Testis (tissue), 3 donors: Measurements from ENCODE around the gene PRKG1. TPM values are rescaled to one million over a fixed set of nuclear protein-coding genes. Genes with fewer than 3 reads are reported as not detected.

Experiments
- DNase-seq: peaks from one replicate; pipeline ENCODE4 v3.0.0-alpha.2; 2019
- H3K27ac ChIP-seq, 2 donors: fragments of 200-600 bp; sonication (generic); one replicate each; pipeline ENCODE4 v1.5.1; 2019
- H3K27me3 ChIP-seq: fragments of 200-600 bp; sonication (generic); one replicate; pipeline ENCODE4 v1.5.1; 2019
- H3K36me3 ChIP-seq: fragments of 200-600 bp; sonication (generic); one replicate; pipeline ENCODE4 v1.5.1; 2017; ENCODE audit warnings: low read depth; ENCODE audit errors: missing control alignments
- H3K4me1 ChIP-seq: fragments of 200-600 bp; sonication (generic); one replicate; pipeline ENCODE4 v1.5.1; 2019
- H3K4me3 ChIP-seq, 2 donors: fragments of 200-600 bp; sonication (generic); one replicate each; pipeline ENCODE4 v1.5.1; 2017 to 2019
- H3K9me3 ChIP-seq: fragments of 200-600 bp; sonication (generic); one replicate; pipeline ENCODE4 v1.5.1; 2017
- POLR2A ChIP-seq: fragments of 450-650 bp; IDR thresholded peaks from one replicate; pipeline ENCODE4 v1.6.1; 2017; ENCODE audit warnings: antibody characterized with exemption, mild to moderate bottlenecking, moderate library complexity
- WGBS, 2 donors: methylation state at CpG; one replicate each; pipeline ENCODE4 v1.1.5; 2018; 5-methylcytosine and 5-hydroxymethylcytosine counted together
- intact Hi-C: fragments of 100-400 bp; cut with DNase I; formaldehyde crosslinking; loops from one replicate; pipeline ENCODE4 v1.15.1; 2023; ENCODE audit warnings: low total_unique reads
- polyA plus RNA-seq: library from polyadenylated mRNA; stranded (reverse); fragments of 350-450 nt; fragmentation: Illumina TruSeq; extraction: RNeasy Lipid Tissue Mini Kit (QIAGEN cat#74804); gene quantifications from one replicate; pipeline ENCODE4 v1.2.3, GENCODE V29; 2014; ENCODE audit warnings: low read depth, low replicate concordance; ENCODE audit not compliant: insufficient read depth
- total RNA-seq, 2 donors: library from RNA; depleted of rRNA; stranded (reverse); fragments of >200 nt; gene quantifications; one replicate each; pipeline ENCODE4 v1.2.3, GENCODE V29; 2016
- TF ChIP-seq, protein P1 (sequence below), 3 experiments: fragments of 450-650 bp in 2 of 3; fragments of 200-600 bp in 1 of 3; sonication (generic) in 1 of 3; IDR thresholded peaks; one replicate each; pipeline ENCODE4 v1.5.1; 2016 to 2019; ENCODE audit warnings: antibody characterized with exemption in 3 of 3, mild to moderate bottlenecking in 2 of 3, moderate library complexity in 1 of 3

The PRKG1 gene
- total and polyA plus RNA-seq, 3 donors from 2014 or later: 6.3 to 15.3 (median 12.5) TPM

DNA sequence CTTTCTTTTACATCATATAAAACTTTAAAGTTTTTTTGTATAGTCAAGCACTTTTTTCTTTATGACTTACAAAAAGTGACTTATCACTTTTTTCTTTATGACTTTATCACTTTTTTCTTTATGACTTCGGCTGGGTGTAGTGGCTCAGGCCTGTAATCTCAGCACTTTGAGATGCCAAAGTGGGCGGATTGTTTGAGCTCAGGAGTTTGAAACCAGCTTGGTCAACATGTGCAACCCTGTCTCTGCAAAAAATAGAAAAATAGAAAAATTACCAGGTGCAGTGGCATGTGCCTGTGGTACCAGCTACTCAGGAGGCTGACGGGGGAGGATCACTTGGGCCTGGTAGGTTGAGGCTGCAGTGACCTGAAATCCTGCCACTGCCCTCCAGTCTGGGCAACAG lies 733.9 kb downstream of the PRKG1 start:
- no peak overlapping the region for H3K4me3 ChIP-seq
- intact Hi-C loops: no loop called here
- no peaks in the 10 kb centered on the region for H3K9me3 ChIP-seq
- H3K4me1 ChIP-seq: no peaks in the 10 kb centered on the region
- no peaks in the 10 kb centered on the region for H3K36me3 ChIP-seq
- DNase-seq: no peak
- no peak overlapping the region for H3K27ac ChIP-seq
- no peaks in the 10 kb centered on the region for H3K27me3 ChIP-seq
- TF ChIP-seq POLR2A: no peak
- TF ChIP-seq, protein P1, sequence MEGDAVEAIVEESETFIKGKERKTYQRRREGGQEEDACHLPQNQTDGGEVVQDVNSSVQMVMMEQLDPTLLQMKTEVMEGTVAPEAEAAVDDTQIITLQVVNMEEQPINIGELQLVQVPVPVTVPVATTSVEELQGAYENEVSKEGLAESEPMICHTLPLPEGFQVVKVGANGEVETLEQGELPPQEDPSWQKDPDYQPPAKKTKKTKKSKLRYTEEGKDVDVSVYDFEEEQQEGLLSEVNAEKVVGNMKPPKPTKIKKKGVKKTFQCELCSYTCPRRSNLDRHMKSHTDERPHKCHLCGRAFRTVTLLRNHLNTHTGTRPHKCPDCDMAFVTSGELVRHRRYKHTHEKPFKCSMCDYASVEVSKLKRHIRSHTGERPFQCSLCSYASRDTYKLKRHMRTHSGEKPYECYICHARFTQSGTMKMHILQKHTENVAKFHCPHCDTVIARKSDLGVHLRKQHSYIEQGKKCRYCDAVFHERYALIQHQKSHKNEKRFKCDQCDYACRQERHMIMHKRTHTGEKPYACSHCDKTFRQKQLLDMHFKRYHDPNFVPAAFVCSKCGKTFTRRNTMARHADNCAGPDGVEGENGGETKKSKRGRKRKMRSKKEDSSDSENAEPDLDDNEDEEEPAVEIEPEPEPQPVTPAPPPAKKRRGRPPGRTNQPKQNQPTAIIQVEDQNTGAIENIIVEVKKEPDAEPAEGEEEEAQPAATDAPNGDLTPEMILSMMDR (IDR thresholded peaks at IDR 0.05): no peak
- WGBS, 2 donors: 86 to 95% methylated on average over 3 of the region's 3 CpGs

DNA sequence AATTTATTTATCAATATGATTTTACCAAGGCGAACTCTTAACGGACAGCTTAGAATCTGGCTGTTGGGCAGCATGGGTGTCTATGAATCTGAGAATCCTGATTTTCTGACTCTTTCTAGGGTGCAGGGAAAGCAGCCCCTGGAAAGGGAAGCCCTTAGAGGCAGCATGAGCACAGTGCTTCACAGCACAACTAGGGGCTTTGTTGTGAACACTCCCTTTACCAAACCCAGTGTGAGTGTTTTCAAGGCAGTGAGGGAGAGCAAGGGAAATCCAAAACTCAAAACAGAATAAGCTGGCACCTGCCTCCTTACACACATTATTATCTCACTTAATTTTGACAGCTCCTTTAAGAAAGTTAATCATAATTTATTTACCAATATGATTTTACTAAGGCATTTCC lies 741.4 kb downstream of the PRKG1 start:
- TF ChIP-seq, protein P1 (IDR thresholded peaks at IDR 0.05): no peak
- no peak for TF ChIP-seq POLR2A
- DNase-seq: no peak
- Histone ChIP-seq H3K4me1 (no peaks in the 10 kb centered on the region), H3K4me3 (no peak overlapping the region), H3K9me3 (no peaks in the 10 kb centered on the region), H3K27me3 (no peaks in the 10 kb centered on the region), H3K36me3 (no peaks in the 10 kb centered on the region), H3K27ac (no peak overlapping the region)
- intact Hi-C loops: no loop called here
- WGBS, 2 donors: 59 to 65% methylated on average over 2 of the region's 2 CpGs

DNA sequence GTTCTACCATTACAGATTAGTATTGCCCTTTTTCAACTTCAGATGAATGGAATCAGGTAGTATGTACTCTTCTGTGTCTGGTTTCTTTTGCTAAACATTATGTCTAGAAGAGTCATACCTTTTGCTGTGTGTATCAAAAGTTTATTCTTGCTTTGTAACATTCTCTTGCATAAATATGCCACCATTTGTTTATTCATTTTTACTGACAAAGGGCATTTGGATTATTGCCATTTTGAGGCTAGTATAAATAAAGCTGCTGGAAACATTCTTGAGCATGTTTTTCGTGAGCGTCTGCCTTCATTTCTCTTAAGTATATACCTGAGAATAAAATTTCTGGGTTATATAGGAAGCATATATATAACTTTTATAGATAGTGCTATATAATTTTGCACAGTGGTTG lies 746.8 kb downstream of the PRKG1 start:
- H3K27ac ChIP-seq: no peak overlapping the region
- H3K27me3 ChIP-seq: no peaks in the 10 kb centered on the region
- no peak for DNase-seq
- no peaks in the 10 kb centered on the region for H3K4me1 ChIP-seq
- 69 to 70% methylated on average over 2 of the region's 2 CpGs for WGBS, 2 donors
- TF ChIP-seq, protein P1 (IDR thresholded peaks at IDR 0.05): no peak
- no peak for TF ChIP-seq POLR2A
- no peaks in the 10 kb centered on the region for H3K36me3 ChIP-seq
- no peaks in the 10 kb centered on the region for H3K9me3 ChIP-seq
- intact Hi-C loops: no loop called here
- H3K4me3 ChIP-seq: no peak overlapping the region

DNA sequence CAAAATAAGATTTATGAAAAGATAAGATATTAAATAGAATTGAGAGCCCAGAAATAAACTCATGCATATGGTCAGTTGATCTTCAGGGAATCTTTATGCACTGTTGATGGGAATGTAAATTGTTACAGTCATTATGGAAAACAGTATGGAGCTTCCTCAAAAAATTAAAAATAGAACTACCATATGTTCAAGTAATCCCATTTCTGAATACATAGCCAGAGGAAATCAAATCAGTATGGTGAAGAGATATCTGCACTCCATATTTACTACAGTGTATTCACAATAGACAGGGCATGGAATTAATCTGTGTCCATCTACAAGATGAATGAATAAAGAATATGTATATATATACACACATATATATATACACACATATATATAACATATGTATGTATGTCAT lies 747.5 kb downstream of the PRKG1 start:
- intact Hi-C loops: no loop called here

More for the DNA sequence above, 747.5 kb downstream of the PRKG1 start:
- H3K4me3 ChIP-seq: no peak overlapping the region
- H3K36me3 ChIP-seq: no peaks in the 10 kb centered on the region
- DNase-seq: no peak
- no peaks in the 10 kb centered on the region for H3K27me3 ChIP-seq
- H3K4me1 ChIP-seq: no peaks in the 10 kb centered on the region
- H3K27ac ChIP-seq: no peak overlapping the region
- H3K9me3 ChIP-seq: no peaks in the 10 kb centered on the region
- TF ChIP-seq, protein P1 (IDR thresholded peaks at IDR 0.05): no peak
- no peak for TF ChIP-seq POLR2A
